ENCODE measurements around the gene SLC35F4.
A peak's percentile ranks its signal among the peaks of the same experiment; 100 is the strongest.

Gene SLC35F4

GRCh38 chr14:57848353-57848752, 17.5 kb downstream of the SLC35F4 start:
- DNase-seq, result no peak

GRCh38 chr14:57847706-57848105, 18.2 kb downstream of the SLC35F4 start:
- no peak for DNase-seq

- no peak for DNase-seq
Observed at GRCh38 chr14:57847096-57847495, 18.8 kb downstream of the SLC35F4 start.

GRCh38 chr14:57846596-57846995, 19.3 kb downstream of the SLC35F4 start:
- no peak for DNase-seq

GRCh38 chr14:57845802-57846531, 19.9 kb downstream of the SLC35F4 start:
- DNase-seq, result no peak

- DNase-seq, result no peak
Observed at GRCh38 chr14:57845316-57845715, 20.6 kb downstream of the SLC35F4 start.

- DNase-seq, result no peak
Observed at GRCh38 chr14:57837267-57837666, 28.6 kb downstream of the SLC35F4 start.

- no peak for DNase-seq
Observed at GRCh38 chr14:57835766-57836165, 30.1 kb downstream of the SLC35F4 start.

- DNase-seq, result no peak
Observed at GRCh38 chr14:57834961-57835360, 30.9 kb downstream of the SLC35F4 start.

GRCh38 chr14:57834001-57834598, 31.8 kb downstream of the SLC35F4 start:
- DNase-seq, result no peak

- DNase-seq, result peak; percentile 2
Observed at GRCh38 chr14:57833323-57833722, 32.6 kb downstream of the SLC35F4 start.

GRCh38 chr14:57831981-57832380, 33.9 kb downstream of the SLC35F4 start:
- DNase-seq, result no peak

GRCh38 chr14:57828713-57829112, 37.2 kb downstream of the SLC35F4 start:
- DNase-seq, result no peak

- DNase-seq, result no peak
Observed at GRCh38 chr14:57823015-57823660, 42.8 kb downstream of the SLC35F4 start.

- DNase-seq, result no peak
Observed at GRCh38 chr14:57822081-57822480, 43.8 kb downstream of the SLC35F4 start.

GRCh38 chr14:57820581-57820980, 45.3 kb downstream of the SLC35F4 start:
- DNase-seq, result no peak

- no peak for DNase-seq
Observed at GRCh38 chr14:57818511-57818910, 47.4 kb downstream of the SLC35F4 start.

- DNase-seq, result no peak
Observed at GRCh38 chr14:57816568-57817284, 49.2 kb downstream of the SLC35F4 start.

- no peak for DNase-seq
Observed at GRCh38 chr14:57814726-57815125, 51.2 kb downstream of the SLC35F4 start.

- DNase-seq, result no peak
Observed at GRCh38 chr14:57812741-57813140, 53.2 kb downstream of the SLC35F4 start.

- no peak for DNase-seq
Observed at GRCh38 chr14:57811998-57812546, 53.8 kb downstream of the SLC35F4 start.

GRCh38 chr14:57809808-57810207, 56.1 kb downstream of the SLC35F4 start:
- DNase-seq, result no peak

- no peak for DNase-seq
Observed at GRCh38 chr14:57797160-57797559, 68.7 kb downstream of the SLC35F4 start.
